Fibroblast of pulmonary artery (primary cell): ENCODE data around the gene ENKUR.
"Not testable (repeated sequence)": the region's sequence is repeated elsewhere in the genome, so short reads cannot be mapped to it uniquely, and the experiment has no call there.

ENCODE experiments used
- DNase-seq: peaks from one replicate; pipeline ENCODE4 v3.0.0-alpha.2; 2010; ENCODE audit warnings: low read depth
- H3K4me3 ChIP-seq: replicated peaks from 2 replicates; pipeline ENCODE4 v1.5.1; 2011; ENCODE audit warnings: low read depth, mild to moderate bottlenecking, control low read depth, low read length, moderate library complexity
- CTCF ChIP-seq: IDR thresholded peaks from 2 replicates; pipeline ENCODE4 v1.5.1; 2011; ENCODE audit warnings: mild to moderate bottlenecking, control low read depth, low read length, inconsistent platforms; ENCODE audit errors: missing control alignments

ENKUR gene

GRCh38 chr10:24981161-24981710 is 34.7 kb downstream of the ENKUR start:
- DNase-seq, result peak; percentile 51
- no peak for TF ChIP-seq CTCF
- no peak overlapping the region for H3K4me3 ChIP-seq

DNA sequence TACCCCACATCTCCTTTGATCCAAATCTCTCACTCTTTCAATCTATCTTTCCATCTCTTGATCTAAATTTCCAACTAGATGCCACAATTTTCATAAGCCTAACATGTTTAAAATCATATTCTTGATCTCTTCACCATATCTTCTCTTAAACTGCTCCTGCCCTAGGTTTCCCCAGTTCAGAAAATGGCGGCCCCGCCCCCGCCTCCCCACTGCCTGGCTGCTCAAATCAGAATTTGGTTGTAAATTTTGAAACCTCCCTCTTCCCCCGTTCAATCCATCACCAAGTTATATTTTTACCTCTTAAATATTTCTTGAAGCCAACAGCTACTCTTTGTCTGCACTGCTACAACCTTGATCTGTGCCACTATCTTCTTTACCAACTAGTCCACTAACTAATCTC is 36.3 kb downstream of the ENKUR start:
- no peak for DNase-seq
- no peak for TF ChIP-seq CTCF

DNA sequence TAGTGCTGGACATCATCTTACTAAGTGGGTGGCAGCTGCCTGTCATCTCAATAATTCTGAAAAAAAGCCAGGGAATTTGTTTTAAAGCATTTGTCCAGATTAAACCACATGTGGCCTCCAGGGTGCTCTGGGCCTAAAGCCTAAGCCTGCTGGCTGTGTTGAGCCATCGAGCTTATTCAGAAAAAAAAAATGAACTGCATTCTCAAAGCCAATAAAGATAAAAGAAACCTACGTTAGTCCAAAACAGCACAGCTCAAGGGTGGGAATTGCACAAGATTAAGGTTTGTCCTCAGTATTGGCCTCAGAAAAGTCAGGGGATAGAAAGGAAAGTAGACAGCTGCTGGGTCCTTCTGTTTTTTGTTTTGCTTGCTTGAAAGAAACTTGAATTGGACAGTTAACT is 41.0 kb downstream of the ENKUR start:
- TF ChIP-seq CTCF, result peak; percentile 38
- peak; percentile 96 for DNase-seq
- H3K4me3 ChIP-seq, result no peak overlapping the region

More for the DNA sequence above, 36.3 kb downstream of the ENKUR start:
- no peak overlapping the region for H3K4me3 ChIP-seq

DNA sequence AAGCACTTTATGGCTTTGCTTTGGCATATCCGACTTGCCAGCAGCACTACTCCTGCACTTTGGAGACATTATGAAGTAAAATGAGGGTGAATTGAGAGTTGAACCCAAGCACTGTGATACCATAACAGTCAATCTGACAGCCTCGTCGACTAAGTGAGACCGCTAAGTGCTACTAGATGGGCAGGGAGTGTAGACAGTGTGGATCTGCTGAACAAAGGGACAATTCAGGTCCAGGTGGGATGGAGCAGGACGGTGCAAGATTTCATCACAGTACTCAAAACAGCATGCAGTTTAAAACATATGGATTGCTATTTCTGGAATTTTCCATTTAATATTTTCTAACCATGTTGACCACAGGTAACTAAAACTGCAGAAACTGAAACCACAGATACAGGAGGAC is 42.8 kb downstream of the ENKUR start:
- no peak for DNase-seq
- no peak for TF ChIP-seq CTCF
- H3K4me3 ChIP-seq, result no peak overlapping the region

DNA sequence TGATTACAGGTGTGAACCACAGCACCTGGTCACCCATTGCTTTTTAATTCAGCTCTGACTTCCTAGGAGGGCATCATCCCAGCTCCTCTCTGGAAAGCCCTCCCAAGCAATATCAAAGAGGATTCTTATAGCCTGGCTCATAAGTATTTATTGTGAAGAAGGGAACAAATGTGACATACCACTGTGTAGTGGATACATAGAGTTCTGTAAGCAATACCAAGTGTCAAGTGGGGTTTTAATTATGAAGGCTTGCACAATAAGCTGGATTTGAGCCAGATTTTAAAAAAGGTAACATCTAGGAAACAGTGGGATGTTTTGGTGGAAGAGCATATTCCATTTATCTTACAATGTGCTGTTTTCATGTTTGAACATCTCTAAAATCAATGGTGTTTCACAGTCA is 44.6 kb downstream of the ENKUR start:
- TF ChIP-seq CTCF, result no peak
- H3K4me3 ChIP-seq, result no peak overlapping the region
- DNase-seq, result no peak

GRCh38 chr10:24969841-24970281 is 46.1 kb downstream of the ENKUR start:
- no peak for DNase-seq
- no peak for TF ChIP-seq CTCF
- H3K4me3 ChIP-seq, result no peak overlapping the region

- H3K4me3 ChIP-seq, DNase-seq: not testable (repeated sequence)
Observed at GRCh38 chr10:24968951-24969350, 47.0 kb downstream of the ENKUR start.
